Activated CD4-positive, CD25-positive, alpha-beta regulatory T cell treated with anti-CD3 and anti-CD28 coated beads, Interleukin-2, amount 50 U/mL, for 24 hours (primary cell): ENCODE results near the gene DNAJC22.
"Not testable (repeated sequence)": the region's sequence is repeated elsewhere in the genome, so short reads cannot be mapped to it uniquely, and the experiment has no call there.

Experiments used
- ATAC-seq, 2 donors: fragments of 150-1000 bp; cut with Tn5 transposase; one replicate each; pipeline ENCODE4 v1.10.0; 2021; ENCODE audit warnings: mild to moderate bottlenecking in 1 of 2, moderate library complexity in 1 of 2

The DNAJC22 gene

DNA sequence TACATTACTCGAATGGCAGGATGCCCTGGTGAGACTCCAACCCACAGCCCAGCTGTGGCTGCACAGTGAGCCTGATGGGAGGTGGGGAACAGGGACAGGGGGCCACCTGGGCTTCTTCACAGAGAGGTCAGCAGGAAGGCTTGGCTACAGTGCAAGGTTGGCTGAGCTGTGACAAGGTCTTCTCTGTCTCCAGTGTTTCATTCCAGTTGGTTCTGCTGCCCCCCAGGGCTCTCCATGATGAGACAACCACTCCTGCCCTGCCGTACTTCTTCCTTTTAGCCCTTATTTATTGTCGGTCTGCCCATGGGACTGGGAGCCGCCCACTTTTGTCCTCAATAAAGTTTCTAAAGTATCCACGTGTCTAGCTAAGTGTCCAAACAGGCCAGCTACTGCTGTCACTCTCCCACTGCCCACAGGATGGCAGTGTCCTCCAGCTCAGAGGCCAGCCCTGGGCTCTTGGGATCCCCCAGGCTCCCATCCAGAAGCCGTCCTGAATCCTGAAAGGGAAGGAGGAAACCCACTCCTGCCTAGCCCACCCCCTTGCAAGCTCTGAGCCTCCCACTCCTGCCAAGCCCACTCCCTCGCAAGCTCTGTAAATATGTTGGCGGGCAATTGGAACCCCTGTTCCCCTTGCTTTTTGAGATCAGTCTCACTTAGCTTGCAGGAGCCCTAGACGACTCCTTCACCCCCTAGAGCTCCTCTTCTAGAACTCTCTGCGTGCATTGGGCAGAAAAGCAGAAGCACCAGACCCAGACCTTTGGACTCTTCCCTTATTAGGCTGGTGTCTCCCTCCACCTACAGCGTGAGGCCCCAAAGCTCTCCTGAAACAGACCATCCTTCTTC lies 15.1 kb upstream of the DNAJC22 start:
- ATAC-seq, result no peak

DNA sequence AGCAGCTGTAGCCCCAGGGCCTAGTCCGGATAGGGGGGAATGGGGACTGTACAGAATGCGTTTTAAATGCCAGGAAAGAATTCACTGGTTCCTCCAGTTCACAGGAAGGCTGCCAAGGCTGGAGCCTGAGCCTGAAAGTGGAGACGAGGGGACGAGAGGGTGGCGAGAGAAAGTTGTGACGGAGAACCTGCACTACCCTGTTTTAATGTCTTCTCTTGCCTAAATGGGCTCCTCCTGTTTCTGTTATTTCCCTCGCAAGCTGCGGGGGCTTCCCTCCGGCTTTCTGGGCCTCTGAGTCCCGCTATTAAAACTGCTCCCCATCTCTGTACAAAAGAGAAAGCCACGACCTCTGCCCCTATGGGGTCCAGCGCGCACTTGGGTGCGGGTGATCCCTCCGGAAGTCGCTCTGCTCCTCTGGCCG lies 14.2 kb upstream of the DNAJC22 start:
- no peak for ATAC-seq

DNA sequence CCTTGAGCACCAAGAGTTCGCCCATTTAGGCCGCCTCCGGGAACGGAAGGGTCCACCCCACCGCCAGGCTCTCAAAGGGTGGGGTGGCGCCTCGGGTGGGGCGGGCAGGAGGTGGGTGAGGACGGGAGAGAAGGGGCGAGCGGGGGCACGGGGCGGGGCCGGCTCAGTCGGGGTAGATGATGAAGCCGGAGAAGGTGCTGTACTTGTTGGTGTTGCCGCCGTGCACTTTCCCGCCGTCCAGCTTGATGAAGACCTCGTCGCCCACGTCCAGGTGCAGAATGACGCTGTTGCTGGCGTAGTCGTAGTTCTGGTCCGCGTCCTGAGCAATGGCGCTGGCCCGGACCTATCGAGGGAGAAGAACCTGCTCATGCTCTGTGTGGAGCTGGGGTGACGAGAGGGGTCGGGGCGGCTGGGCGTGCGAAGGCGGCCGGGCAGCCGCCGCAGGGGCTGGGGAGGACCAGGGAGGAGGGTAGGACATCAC lies 13.8 kb upstream of the DNAJC22 start:
- ATAC-seq, result no peak

DNA sequence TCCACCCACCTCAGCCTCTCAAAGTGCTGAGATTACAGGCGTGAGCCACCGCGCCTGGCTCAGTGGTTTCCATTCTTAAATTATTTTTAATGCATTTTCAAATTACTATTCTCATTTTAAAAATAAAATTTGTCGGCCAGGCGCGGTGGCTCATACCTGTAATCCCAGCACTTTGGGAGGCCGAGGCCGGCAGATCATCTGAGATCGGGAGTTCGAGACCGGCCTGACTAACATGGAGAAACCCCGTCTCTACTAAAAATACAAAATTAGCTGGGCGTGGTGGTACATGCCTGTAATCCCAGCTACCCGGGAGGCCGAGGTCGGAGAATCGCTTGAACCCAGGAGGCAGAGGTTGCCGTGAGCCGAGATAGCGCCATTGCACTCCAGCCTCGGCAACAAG lies 12.9 kb upstream of the DNAJC22 start:
- ATAC-seq, result not testable (repeated sequence)

DNA sequence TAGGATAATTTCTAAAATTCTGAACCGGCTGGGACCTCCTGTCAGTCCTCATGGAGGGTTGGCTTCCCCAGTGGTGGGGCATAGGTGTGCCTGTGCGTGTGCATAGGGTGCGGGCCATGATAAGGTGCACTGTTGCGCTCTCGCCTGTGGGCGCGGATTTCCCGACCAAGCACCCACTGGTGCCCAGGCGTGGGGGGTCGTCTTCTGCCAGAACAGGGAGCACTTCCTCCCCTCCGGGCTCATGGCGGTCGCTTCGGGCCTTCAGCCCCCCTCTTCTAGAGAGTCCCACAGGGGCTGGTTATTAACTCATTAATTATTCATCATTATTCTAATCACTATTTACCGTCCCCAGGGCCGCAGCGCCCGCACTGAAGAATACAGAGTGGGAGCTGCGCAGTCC lies 12.5 kb upstream of the DNAJC22 start:
- no peak for ATAC-seq

DNA sequence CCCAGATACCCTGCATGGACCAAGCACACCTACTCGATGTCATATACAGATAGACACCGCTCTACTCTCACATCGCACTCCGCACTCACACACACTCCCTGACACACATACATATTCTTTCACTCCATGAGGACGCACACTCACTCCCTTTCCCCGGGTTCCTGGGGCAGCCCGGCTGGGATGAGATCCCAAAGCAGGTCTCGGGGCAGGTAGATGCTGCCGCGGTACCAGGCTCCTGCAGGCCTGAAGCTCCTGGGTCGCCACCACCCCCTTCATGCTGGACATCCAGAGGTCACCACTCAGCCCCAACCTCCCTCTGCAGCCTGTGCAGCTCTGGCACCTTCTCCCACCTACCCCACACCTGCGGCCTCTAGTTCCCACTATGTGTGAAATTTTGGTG lies 12.0 kb upstream of the DNAJC22 start:
- ATAC-seq, result no peak

DNA sequence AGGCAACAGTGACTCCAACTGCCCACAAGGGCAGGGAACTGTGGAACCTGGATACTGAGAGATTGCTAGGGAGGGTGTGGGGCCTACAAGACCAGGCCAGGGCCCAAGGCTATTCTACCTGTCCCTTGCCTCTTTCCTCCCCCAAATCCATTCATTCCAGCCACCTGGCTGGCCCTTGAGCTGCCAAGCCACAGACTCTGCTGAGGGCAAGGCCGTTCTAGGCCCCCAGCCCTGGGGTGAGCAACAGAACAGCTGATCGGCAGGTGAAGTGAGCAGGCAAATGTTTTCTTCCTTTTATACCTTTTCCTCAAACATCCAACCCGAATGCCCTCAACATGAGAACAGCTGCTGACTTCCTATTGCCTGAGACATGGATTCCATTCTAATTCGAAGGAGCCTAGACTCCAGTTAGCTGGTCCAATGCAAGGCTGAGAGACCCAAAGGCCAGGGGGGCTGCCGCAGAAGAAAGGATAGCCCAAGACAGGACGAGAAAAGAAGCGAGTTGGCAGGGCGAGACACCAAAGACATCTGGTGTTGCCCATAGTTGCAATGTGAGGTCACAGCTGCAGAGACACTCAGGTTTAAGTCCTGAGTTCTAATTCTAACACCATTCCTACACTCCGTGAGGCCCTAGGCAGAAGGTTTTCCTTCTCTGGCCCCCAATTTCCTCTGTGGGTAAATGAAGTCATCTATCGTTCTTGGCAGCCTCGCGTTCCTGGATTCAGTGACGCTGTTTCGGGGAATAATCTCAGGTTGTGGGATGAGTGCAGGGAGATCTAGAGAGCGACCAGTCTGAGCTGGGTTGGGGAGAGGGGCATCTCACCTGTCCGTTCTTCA lies 11.4 kb upstream of the DNAJC22 start:
- ATAC-seq, result no peak

DNA sequence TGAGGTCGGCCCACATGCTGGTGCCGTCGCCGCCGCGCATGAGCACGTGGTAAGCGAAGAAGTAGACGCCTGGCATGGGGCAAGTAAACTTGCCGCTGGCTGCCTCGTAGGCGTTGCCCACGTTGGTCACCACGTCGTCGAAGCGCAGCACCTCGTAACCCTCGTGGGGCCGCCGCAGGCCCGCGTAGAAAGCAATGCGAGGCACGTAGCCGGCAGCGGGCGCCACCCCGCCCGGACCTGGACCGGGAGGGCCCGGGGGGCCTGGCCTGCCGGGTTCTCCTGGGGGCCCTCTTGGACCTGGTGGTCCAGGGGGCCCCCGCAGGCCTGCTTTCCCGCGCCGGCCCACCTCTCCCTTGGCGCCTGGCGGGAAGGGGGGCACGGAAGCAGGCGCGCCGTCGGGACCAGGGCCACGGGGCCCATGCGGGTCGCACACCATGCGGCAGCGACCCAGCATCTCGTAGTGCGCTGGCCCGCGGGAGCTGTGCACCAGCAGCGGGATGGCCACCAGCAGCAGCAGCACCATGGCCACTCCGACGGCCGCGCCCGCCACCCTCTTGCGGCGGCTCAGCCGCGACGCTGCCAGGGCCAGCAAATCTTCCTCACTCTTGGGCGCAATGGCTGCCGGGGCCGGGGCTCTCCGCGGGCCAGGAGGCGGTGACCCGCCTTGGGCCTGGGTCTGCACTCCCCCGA lies 10.6 kb upstream of the DNAJC22 start:
- ATAC-seq, result no peak

DNA sequence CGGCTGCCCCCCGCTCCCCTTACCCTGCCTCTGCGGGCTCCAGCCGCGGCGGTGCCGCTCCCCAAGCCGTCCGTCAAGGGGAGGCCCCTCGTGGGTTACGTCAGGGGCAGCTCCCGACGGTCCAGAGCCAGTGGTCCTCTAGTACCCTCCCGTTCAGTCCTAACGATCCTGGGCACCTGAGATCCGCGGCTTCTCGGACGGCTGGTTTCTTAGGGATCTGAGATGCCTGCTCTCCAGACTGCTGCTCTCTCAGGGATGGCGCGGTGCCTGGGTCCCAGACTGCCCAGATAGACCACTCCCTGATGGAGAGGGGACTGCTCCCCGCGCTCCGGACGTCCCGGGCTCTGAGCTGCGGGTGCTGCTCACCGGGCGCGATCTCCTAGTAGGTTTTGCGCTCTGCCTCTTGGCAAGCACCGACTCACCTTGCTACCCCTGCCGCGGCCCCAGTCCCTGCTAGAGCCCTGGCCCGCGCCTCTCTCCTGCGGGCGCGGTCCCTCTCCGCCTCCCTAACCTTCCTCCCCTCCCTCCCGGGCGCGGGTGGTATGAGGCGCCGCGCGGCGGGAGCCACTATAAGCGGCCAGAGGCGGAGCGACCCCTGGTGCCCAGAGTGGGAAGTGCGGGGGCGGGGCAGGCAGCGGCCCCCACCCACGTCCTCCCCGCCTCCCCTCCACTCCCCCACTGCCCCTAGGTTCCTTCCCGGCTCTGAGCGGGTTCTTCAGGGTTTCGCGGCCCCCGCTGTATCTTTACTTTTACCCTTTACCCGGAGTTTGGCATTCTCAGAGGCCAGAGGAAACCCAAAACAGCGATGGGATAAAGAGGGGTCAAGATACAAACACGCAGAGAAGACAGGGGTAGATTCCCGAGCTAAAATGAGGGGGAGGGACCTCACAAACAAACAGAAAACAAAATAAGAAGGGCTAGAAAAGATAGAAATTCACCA lies 9.8 kb upstream of the DNAJC22 start, which contains the start of gene C1QL4:
C1QL4 (minus strand) TSS at position 544 of the 940 bp plus-strand sequence. CDS start 711 bp downstream, outside the sequence.
- peak; percentile 81 to 82 for ATAC-seq

DNA sequence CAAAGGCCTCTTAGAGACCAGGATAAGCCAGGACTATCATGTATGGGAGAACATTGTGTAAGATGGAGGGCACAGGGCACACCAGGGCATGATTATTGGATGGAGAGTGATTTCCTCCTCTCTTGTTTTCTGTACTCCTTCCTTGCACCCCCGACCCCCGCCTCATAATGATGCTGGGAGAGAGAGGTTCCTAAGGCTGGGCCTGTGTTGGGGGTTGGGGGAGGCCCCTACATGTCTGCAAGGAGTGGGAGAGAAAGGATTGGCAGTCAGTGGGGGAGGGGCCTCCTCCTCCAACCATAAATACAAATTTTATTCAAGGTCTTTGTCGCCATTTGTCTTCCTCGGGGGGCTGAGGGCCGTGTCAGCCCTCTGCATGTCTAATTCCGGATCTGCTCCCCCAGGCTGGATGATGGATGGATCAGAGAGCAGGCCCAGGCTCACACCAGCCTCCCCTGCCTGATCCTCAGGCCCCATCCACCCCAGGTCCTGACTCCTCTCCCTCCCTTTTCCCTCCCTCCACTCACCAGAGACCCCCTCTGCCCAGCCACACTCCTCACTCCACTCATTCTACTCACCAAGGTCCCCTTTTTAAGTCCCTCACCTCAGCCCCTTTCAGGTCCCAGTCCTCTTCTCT lies 7.7 kb upstream of the DNAJC22 start:
- no peak for ATAC-seq

DNA sequence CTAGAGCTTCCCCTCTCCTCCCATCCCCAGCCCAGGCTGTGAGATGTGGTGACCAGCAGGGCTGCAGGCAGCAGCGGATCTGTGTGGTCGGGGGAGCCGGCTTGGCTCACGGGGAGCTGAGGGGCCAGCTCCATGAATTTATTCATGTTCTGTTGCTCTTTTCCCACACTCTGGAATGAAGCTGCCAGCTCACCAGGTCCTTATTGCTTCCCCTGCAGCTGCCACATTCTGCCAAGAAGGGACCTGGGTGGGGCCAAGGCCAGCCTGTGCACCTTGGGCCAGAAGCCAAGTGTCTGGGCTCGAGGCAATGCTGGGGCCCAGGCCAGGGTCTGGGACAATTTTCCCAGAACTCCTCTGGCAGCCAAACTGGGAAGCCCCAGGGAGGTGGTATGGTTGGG lies 7.2 kb upstream of the DNAJC22 start:
- no peak for ATAC-seq

DNA sequence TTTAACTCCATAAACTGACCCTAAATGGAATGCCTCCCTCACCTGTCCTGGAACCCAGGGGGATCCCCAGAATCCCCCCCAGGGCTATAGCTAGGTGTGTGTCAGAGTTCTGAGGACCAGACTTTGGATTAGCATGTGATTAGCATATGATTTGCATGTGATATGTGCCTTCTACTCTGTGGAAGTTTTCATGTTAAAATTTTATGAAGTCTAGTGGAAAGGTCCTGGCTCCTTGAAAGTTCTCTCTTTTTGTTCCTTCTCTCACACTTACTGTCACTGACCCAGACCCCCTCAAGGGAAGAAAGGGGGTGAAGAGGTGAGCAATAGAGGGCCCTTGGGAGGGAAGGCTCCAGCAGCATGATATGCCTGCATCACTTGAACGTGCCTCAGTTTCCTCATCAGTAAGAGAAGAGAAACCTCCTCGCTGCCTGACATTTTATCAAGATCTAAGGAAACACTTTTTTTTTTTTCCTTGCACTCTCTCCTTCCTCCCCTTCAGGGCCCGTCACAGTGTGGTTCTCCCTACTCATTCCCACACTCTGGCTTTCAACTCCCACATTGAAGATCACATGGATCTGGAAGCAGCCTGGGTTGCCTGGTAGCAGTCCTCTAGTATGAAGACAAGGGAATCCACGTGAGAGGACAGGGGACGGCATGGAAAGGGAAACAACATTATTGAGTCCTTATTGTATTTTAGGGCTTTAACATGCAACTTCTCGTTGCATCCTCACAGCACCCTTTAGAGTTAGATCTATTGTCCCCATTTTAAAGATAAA lies 6.4 kb upstream of the DNAJC22 start:
- ATAC-seq, result no peak

DNA sequence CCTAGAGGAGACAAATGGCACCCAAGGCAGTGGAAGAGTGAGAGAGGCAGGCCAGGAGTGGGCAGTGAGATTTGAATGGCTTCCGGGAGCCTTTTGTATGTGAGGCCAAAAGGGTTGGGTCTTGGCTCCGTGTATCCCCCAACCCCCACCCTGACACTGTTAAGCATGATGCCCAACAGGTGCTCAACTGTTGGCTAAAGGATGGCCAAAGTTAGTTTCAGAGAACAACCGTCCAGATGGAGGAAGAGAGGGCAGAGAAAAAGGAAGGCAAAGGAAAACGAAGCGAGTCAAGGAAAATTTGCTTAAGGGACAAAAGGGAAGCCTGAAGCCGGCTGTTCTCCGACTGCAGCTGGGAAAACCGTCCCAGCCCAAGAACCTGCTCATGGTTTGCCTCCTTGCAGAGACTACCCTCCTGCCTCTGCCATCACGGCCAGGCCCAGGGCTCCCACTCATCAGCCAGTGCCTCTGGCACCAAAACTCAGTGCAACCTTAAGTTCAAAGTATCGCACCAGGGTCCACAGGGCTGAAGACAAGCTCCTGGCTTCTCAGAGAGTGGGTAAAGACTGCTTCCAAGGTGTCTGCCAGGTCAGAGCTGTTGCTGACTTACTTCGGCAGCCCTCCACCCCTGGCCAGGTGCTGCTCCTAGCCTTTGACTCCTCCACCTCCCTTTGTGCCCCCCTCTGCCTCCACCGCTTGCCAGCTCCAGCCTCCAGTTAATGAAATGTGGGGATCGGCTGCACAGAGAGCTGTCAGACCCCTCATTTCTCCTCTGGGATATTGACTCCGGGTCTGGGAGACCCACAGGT lies 5.5 kb upstream of the DNAJC22 start:
- ATAC-seq, result no peak

DNA sequence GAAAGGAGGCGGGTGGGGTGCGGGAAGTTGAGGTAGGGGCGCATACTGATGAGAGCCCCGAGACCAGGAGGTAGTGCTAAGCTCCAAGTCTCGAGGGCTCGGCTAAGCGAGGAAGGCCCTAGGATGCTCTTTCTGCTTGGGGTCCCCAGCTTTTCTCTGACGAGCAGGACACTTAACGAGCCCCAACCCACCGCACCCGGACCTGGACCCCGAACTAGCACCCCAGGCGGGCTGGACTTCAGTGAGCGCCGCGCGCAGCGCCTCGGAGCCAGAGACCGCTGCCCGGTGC lies 5.0 kb upstream of the DNAJC22 start:
- ATAC-seq, result no peak

DNA sequence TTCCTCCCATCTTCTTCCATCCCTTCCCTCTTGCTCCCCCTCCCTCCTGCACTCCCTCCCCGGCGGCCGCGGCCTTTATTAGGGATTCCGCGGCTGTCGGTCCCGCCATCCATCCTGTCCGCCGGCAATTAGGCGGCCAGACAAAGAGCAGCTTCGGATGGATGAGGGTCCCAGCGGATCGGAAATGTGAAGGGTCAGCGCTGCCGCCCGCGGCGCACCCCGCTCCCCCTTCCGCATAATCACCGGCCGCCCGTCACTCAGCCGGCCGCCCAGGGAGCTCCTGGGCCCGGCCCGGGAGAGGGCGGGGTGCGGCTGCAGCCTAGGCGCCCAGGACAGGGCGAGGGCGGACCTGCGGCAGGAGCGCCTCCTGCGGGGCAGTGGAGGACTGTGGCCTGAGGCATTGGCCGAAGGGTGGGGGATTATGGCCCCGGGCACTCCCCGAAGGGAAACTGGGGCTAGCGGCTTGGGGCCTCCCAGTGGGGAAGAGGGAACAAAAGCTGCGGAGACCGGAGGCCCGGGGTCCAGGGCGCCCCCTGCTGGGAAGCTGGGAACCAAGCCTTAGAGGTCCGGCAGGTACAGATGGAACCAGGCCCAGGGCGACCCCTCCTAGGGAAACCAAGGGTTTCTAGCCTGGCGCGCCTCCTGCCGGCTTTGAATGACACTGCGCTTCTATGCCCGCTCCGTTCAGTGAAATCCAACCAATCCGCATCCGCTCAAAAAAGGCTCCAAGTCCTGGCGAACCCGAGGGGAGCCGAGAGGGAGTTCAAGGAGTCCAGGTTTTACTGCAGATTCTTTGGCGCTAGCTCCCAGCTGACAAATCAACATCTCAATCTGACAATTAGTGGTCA lies 4.4 kb upstream of the DNAJC22 start:
- peak; percentile 61 to 71 for ATAC-seq

DNA sequence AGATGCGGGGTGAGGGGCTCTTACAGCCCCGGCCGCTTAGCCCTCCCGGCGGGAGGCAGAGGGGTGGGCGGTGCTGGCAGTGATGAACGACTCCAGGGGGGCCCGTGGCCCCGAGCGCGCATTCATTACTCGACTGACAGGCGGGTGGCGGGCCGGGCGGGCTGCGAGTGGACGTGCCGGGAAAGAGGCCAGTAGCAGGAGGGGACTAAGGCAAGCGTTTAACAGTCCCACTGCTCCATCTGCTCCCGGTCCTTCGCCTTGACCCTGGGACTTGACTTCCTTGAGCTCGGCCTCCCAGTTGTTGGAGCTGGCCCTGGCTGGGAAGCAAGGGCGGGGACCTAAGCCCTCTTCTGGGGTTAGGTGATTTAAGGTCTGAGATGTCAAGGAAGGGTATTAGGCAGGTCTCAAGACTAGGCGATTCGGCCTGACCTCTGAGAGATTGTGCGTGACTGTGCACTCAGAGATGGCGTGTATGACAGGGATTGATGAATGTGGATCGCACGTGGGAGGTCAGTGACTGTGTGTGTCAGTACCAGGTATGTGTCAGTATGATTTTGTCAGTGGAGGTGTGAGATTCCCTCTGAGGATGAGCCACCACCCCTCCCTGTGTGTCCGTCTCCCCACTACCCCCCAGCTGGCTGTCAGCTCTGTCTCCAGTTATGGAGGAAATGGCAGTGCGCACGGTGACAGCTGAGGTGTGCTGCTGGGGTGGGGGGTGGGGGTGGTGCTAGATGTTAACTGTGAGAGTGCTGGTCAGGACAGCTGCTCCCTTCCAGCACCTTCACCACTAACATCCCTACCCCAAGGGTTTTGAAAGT lies 3.6 kb upstream of the DNAJC22 start:
- ATAC-seq, result peak; percentile 76 to 79

DNA sequence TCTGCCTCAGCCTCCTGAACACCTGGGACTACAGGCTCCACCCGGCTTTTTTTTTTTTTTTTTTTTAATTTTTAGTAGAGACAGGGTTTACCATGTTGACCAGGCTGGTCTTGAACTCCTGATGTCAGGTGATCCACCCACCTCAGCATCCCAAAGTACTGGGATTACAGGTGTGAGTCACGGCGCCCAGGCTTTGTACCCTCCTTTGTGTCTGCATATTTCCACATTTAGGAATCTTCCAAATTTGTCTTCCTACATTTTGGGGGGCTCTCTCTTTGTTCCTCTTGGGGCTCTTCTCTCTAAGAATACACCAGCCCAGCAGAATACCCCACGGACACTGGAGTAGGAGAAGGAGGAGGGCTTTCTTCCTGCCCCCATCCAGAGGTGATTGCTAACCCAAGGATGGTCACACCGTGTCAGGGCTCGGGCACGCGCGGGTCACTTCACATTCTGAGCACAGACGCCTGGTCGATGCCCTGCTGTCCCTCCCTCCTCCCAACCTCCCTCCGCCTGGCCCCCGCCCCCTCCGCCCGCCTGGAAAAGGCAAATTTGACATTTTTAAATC lies 2.1 kb upstream of the DNAJC22 start:
- ATAC-seq, result no peak
